ENCODE data around the gene BCDIN3D. TPM values are rescaled to one million over a fixed set of nuclear protein-coding genes. Genes with fewer than 3 reads are reported as not detected.

The BCDIN3D gene
- total and polyA plus RNA-seq, 4 donors, result 1.7 to 4.4 (median 2.1) TPM

GRCh38 chr12:49792181-49792970, 50.5 kb downstream of the BCDIN3D start:
- Histone ChIP-seq H3K4me1 (ENCODE audit: control insufficient read depth in 4 of 4, insufficient read depth in 4 of 4, low read length in 3 of 4) (no peaks in the 10 kb centered on the region), H3K9me3 (ENCODE audit: control insufficient read depth in 4 of 4, low read length in 3 of 4) (peaks cover 0 to 4% (median 0%) of the 10 kb centered on the region in 4 donors), H3K4me3 (ENCODE audit: low read depth in 1 of 3, low read length in 3 of 3) (no peak overlapping the region), H3K9ac (ENCODE audit: low read depth in 1 of 2, low read length in 2 of 2) (no peak overlapping the region), H3K27ac (ENCODE audit: low read depth in 1 of 2, low read length in 2 of 2) (no peak overlapping the region), H3K36me3 (ENCODE audit: control insufficient read depth in 4 of 4, insufficient read depth in 3 of 4, low read depth in 1 of 4, low read length in 3 of 4) (peaks cover 0 to 17% (median 2%) of the 10 kb centered on the region in 4 donors), H3K27me3 (ENCODE audit: control insufficient read depth in 4 of 4, insufficient read depth in 4 of 4, low read length in 3 of 4) (no peaks in the 10 kb centered on the region)
- 97% methylated on average over 20 of the region's 20 CpGs for WGBS
- TF ChIP-seq, protein P1, sequence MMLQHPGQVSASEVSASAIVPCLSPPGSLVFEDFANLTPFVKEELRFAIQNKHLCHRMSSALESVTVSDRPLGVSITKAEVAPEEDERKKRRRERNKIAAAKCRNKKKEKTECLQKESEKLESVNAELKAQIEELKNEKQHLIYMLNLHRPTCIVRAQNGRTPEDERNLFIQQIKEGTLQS (IDR thresholded peaks at IDR 0.05), result no peak
- no peak for TF ChIP-seq GABPA (IDR thresholded peaks at IDR 0.05 in 1 of 2, conservative IDR thresholded peaks at IDR 0.05 in 1 of 2)
- TF ChIP-seq EGR1 (IDR thresholded peaks at IDR 0.05; ENCODE audit: low read depth in 2 of 2), result no peak
- no peak for TF ChIP-seq JUND (IDR thresholded peaks at IDR 0.05)
- TF ChIP-seq HNF4G (IDR thresholded peaks at IDR 0.05), result no peak
- no peak for TF ChIP-seq ZBTB33 (IDR thresholded peaks at IDR 0.05)
- TF ChIP-seq, protein P2, sequence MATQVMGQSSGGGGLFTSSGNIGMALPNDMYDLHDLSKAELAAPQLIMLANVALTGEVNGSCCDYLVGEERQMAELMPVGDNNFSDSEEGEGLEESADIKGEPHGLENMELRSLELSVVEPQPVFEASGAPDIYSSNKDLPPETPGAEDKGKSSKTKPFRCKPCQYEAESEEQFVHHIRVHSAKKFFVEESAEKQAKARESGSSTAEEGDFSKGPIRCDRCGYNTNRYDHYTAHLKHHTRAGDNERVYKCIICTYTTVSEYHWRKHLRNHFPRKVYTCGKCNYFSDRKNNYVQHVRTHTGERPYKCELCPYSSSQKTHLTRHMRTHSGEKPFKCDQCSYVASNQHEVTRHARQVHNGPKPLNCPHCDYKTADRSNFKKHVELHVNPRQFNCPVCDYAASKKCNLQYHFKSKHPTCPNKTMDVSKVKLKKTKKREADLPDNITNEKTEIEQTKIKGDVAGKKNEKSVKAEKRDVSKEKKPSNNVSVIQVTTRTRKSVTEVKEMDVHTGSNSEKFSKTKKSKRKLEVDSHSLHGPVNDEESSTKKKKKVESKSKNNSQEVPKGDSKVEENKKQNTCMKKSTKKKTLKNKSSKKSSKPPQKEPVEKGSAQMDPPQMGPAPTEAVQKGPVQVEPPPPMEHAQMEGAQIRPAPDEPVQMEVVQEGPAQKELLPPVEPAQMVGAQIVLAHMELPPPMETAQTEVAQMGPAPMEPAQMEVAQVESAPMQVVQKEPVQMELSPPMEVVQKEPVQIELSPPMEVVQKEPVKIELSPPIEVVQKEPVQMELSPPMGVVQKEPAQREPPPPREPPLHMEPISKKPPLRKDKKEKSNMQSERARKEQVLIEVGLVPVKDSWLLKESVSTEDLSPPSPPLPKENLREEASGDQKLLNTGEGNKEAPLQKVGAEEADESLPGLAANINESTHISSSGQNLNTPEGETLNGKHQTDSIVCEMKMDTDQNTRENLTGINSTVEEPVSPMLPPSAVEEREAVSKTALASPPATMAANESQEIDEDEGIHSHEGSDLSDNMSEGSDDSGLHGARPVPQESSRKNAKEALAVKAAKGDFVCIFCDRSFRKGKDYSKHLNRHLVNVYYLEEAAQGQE (IDR thresholded peaks at IDR 0.05), result no peak
- TF ChIP-seq FOXA1 (IDR thresholded peaks at IDR 0.05), result no peak
- TF ChIP-seq MAX (IDR thresholded peaks at IDR 0.05), result no peak
- no peak for DNase-seq (ENCODE audit: low spot score)

DNA sequence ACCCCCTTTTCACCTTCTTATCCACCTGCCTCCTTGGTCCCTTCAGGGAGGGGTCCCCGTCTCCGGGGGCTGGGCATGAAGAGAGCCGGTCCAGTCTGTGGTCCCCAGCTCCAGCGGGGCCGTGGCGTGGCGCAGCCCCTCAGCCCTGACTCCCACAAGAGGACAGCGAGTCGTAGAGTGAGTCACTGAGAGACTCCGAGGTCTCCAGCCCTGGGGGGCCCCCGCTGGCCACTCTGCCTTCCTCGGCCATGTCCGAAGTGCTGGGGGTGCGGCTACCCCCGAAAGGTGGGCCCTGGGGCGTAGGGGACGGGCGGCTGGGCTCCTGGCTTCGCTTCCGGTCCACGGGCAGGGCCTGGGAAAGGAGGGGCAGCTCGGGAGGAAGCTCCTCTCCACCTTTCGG, 51.2 kb downstream of the BCDIN3D start:
- Histone ChIP-seq H3K4me3 (ENCODE audit: low read depth in 1 of 3, low read length in 3 of 3) (no peak overlapping the region), H3K9ac (ENCODE audit: low read depth in 1 of 2, low read length in 2 of 2) (no peak overlapping the region), H3K27ac (ENCODE audit: low read depth in 1 of 2, low read length in 2 of 2) (no peak overlapping the region), H3K9me3 (ENCODE audit: control insufficient read depth in 4 of 4, low read length in 3 of 4) (peaks cover 0 to 4% (median 0%) of the 10 kb centered on the region in 4 donors), H3K27me3 (ENCODE audit: control insufficient read depth in 4 of 4, insufficient read depth in 4 of 4, low read length in 3 of 4) (no peaks in the 10 kb centered on the region), H3K4me1 (ENCODE audit: control insufficient read depth in 4 of 4, insufficient read depth in 4 of 4, low read length in 3 of 4) (no peaks in the 10 kb centered on the region), H3K36me3 (ENCODE audit: control insufficient read depth in 4 of 4, insufficient read depth in 3 of 4, low read depth in 1 of 4, low read length in 3 of 4) (peaks cover 0 to 13% (median 2%) of the 10 kb centered on the region in 4 donors)
- 96% methylated on average over 23 of the region's 23 CpGs for WGBS
- DNase-seq (ENCODE audit: low spot score), result no peak
- TF ChIP-seq, protein P2 (IDR thresholded peaks at IDR 0.05), result no peak
- TF ChIP-seq GABPA (IDR thresholded peaks at IDR 0.05 in 1 of 2, conservative IDR thresholded peaks at IDR 0.05 in 1 of 2) (no peak), NR2F2 (IDR thresholded peaks at IDR 0.05) (no peak), ZBTB33 (IDR thresholded peaks at IDR 0.05) (no peak), JUND (IDR thresholded peaks at IDR 0.05) (no peak), HNF4G (IDR thresholded peaks at IDR 0.05) (no peak), TAF1 (conservative IDR thresholded peaks at IDR 0.05) (no peak), YY1 (IDR thresholded peaks at IDR 0.05) (no peak), SP1 (IDR thresholded peaks at IDR 0.05) (no peak), FOXA2 (IDR thresholded peaks at IDR 0.05) (no peak), MAX (IDR thresholded peaks at IDR 0.05) (no peak)
- TF ChIP-seq, protein P3, sequence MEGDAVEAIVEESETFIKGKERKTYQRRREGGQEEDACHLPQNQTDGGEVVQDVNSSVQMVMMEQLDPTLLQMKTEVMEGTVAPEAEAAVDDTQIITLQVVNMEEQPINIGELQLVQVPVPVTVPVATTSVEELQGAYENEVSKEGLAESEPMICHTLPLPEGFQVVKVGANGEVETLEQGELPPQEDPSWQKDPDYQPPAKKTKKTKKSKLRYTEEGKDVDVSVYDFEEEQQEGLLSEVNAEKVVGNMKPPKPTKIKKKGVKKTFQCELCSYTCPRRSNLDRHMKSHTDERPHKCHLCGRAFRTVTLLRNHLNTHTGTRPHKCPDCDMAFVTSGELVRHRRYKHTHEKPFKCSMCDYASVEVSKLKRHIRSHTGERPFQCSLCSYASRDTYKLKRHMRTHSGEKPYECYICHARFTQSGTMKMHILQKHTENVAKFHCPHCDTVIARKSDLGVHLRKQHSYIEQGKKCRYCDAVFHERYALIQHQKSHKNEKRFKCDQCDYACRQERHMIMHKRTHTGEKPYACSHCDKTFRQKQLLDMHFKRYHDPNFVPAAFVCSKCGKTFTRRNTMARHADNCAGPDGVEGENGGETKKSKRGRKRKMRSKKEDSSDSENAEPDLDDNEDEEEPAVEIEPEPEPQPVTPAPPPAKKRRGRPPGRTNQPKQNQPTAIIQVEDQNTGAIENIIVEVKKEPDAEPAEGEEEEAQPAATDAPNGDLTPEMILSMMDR (IDR thresholded peaks at IDR 0.05; ENCODE audit: low read depth, low read length, missing input control), result no peak
